ENCODE data around the gene ZBTB20. TPM values are rescaled to one million over a fixed set of nuclear protein-coding genes. Genes with fewer than 3 reads are reported as not detected.
A peak's percentile ranks its signal among the peaks of the same experiment; 100 is the strongest.

ZBTB20 gene
- polyA plus RNA-seq, 4 donors = 0.27 to 2.2 (median 1.3) TPM

DNA sequence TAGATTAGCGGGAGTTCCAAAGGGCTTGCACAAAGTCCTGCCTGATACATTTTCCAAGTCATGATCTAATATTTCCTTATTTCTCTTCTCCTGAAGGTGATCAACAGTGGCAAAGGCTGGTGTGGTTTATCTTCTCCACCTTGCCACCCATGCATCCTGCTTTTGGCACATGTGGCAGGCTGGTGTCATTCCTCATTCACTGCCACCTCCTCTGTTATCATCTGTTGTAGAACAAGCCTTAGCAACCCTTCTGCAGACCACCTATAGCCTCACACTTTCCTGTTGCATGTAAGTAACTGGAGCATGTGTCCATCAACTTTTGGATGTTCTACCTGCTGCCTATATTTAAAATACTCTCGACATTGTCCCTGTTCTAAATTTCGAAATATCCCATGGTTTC lies 294.1 kb downstream of the ZBTB20 start:
- FAIRE-seq (no peak), DNase-seq (peak in 1 of 2 donors; percentile 20)
- Histone ChIP-seq H3K4me1 (ENCODE audit: control insufficient read depth in 3 of 3, insufficient read depth in 2 of 3, low read depth in 1 of 3, low read length in 2 of 3) (no peaks in the 10 kb centered on the region), H3K4me3 (ENCODE audit: low read depth in 1 of 3, low read length in 3 of 3) (no peak overlapping the region), H3K36me3 (ENCODE audit: control insufficient read depth in 3 of 3, insufficient read depth in 2 of 3, low read depth in 1 of 3, low read length in 3 of 3) (no peaks in the 10 kb centered on the region), H3K27me3 (ENCODE audit: control insufficient read depth in 3 of 3, insufficient read depth in 3 of 3, low read length in 3 of 3) (no peaks in the 10 kb centered on the region), H3K9me3 (ENCODE audit: control insufficient read depth in 2 of 2, insufficient read depth in 1 of 2, low read depth in 1 of 2, low read length in 1 of 2) (peaks cover 0 to 1% of the 10 kb centered on the region in 2 donors), H3K27ac (ENCODE audit: low read depth in 1 of 3, low read length in 2 of 3) (no peak overlapping the region)
- 88 to 93% (median 91%) methylated on average over 3 of the region's 3 CpGs for WGBS, 3 donors

DNA sequence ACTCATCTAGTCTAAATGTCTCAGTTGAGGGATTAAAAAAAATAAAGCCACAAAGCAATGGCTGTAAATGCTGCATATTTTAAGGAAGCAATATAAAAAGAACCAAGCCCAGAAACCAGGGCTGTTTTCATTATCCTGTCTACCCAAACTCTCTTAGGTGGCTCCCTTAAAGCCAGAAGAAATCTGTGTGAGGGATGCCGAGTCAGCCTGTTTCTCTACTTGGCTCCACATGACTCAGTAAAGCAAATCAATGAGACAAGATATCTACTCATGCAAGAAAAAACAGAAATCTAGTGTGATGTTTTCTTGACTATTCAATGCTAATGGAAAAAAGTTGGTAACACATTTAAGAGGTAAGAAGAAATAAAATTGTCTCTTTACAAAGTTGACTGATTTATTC lies 296.2 kb downstream of the ZBTB20 start:
- Histone ChIP-seq H3K36me3 (ENCODE audit: control insufficient read depth in 3 of 3, insufficient read depth in 2 of 3, low read depth in 1 of 3, low read length in 3 of 3) (no peaks in the 10 kb centered on the region), H3K27me3 (ENCODE audit: control insufficient read depth in 3 of 3, insufficient read depth in 3 of 3, low read length in 3 of 3) (no peaks in the 10 kb centered on the region), H3K4me3 (ENCODE audit: low read depth in 1 of 3, low read length in 3 of 3) (no peak overlapping the region), H3K9me3 (ENCODE audit: control insufficient read depth in 2 of 2, insufficient read depth in 1 of 2, low read depth in 1 of 2, low read length in 1 of 2) (peaks cover 0 to 1% of the 10 kb centered on the region in 2 donors), H3K4me1 (ENCODE audit: control insufficient read depth in 3 of 3, insufficient read depth in 2 of 3, low read depth in 1 of 3, low read length in 2 of 3) (no peaks in the 10 kb centered on the region), H3K27ac (ENCODE audit: low read depth in 1 of 3, low read length in 2 of 3) (no peak overlapping the region)
- WGBS, 3 donors = 81 to 100% (median 83%) methylated on average over 1 of the region's 1 CpG
- no peak for DNase-seq
- no peak for FAIRE-seq

DNA sequence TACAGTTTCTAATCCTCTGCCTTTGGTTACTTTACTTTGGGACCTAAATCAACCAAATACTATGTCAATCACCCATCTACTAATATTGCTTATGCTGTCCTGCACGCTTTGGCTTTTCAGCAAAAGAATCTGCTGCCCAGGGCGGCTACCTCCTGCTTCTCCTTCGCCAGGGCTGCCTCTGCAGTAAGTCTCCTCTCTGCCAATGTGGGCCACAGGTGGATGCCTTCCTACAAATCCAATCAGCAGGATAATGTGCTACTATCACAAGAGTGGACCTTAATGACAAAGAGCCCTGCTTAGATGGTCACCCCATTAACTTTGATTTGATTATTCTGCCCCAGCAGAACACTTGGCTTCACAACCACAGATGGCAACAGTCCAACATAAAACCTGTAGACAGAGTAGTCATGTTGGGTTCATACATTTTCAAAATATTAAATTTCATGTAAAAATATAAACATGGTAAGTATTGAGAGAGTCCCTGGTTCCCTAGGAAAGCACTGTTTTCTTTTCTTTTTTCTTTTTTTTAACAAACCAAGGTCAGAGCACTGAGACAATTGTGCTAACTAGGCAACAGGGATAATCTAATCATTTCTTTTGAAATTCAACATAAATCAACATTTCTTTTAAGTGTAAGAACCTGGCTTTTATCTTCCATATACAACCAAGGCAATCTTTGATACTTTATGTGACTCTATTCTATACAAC lies 298.3 kb downstream of the ZBTB20 start:
- no peaks in the 10 kb centered on the region for H3K4me1 ChIP-seq (ENCODE audit: control insufficient read depth in 3 of 3, insufficient read depth in 2 of 3, low read depth in 1 of 3, low read length in 2 of 3)
- FAIRE-seq (no peak), DNase-seq (no peak)
- peak overlapping the region in 1 of 3 donors; percentile 0 for H3K27ac ChIP-seq (ENCODE audit: low read depth in 1 of 3, low read length in 2 of 3)
- peaks cover 0 to 1% of the 10 kb centered on the region in 2 donors for H3K9me3 ChIP-seq (ENCODE audit: control insufficient read depth in 2 of 2, insufficient read depth in 1 of 2, low read depth in 1 of 2, low read length in 1 of 2)
- WGBS, 3 donors = 91 to 99% (median 95%) methylated on average over 3 of the region's 3 CpGs
- no peaks in the 10 kb centered on the region for H3K36me3 ChIP-seq (ENCODE audit: control insufficient read depth in 3 of 3, insufficient read depth in 2 of 3, low read depth in 1 of 3, low read length in 3 of 3)
- H3K4me3 ChIP-seq (ENCODE audit: low read depth in 1 of 3, low read length in 3 of 3) = no peak overlapping the region
- no peaks in the 10 kb centered on the region for H3K27me3 ChIP-seq (ENCODE audit: control insufficient read depth in 3 of 3, insufficient read depth in 3 of 3, low read length in 3 of 3)

DNA sequence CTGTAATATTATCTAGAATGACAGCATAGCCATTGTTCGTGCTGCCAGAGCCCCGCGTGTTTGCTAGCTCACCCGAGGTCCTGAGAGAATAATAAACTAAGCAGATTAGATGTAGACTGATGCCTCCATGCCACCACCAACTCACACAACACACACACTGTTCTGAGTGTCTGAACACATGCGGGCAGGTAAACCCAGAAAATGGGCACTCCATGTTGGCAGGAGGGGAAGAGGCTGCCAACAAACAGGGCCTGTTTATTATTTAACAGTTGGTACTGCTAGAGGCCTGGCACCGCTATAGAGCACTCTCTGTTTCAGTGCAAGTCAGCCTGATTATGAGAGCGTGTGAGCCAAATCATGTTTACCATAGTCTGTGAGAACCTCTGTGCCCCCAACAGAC lies 299.0 kb downstream of the ZBTB20 start:
- Histone ChIP-seq H3K27ac (ENCODE audit: low read depth in 1 of 3, low read length in 2 of 3) (peak overlapping the region in 1 of 3 donors; percentile 0), H3K36me3 (ENCODE audit: control insufficient read depth in 3 of 3, insufficient read depth in 2 of 3, low read depth in 1 of 3, low read length in 3 of 3) (no peaks in the 10 kb centered on the region), H3K4me1 (ENCODE audit: control insufficient read depth in 3 of 3, insufficient read depth in 2 of 3, low read depth in 1 of 3, low read length in 2 of 3) (no peaks in the 10 kb centered on the region), H3K9me3 (ENCODE audit: control insufficient read depth in 2 of 2, insufficient read depth in 1 of 2, low read depth in 1 of 2, low read length in 1 of 2) (peaks cover 0 to 1% of the 10 kb centered on the region in 2 donors), H3K4me3 (ENCODE audit: low read depth in 1 of 3, low read length in 3 of 3) (no peak overlapping the region), H3K27me3 (ENCODE audit: control insufficient read depth in 3 of 3, insufficient read depth in 3 of 3, low read length in 3 of 3) (no peaks in the 10 kb centered on the region)
- FAIRE-seq (no peak), DNase-seq (no peak)
- 80 to 90% (median 88%) methylated on average over 7 of the region's 7 CpGs for WGBS, 3 donors

DNA sequence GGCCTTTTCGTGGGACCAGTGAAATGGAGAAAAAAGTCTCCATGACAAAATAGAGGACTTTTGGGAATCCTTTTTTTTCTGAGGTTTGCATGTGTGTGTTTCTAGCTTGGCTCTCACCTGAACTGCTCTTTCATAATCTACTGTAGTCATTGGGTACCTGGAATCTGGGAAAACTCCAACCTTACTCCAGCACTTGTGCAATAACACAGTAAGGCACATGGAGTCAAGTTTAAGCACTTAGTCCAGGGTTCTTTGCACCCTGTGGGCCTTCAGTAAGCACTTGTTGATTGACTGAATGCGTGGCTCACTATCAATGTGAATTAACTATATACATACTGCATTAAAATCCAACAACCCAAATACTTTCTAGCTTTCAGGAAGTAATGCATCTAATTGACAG lies 299.5 kb downstream of the ZBTB20 start:
- H3K27ac ChIP-seq (ENCODE audit: low read depth in 1 of 3, low read length in 2 of 3) = peak overlapping the region in 1 of 3 donors; percentile 11

DNA sequence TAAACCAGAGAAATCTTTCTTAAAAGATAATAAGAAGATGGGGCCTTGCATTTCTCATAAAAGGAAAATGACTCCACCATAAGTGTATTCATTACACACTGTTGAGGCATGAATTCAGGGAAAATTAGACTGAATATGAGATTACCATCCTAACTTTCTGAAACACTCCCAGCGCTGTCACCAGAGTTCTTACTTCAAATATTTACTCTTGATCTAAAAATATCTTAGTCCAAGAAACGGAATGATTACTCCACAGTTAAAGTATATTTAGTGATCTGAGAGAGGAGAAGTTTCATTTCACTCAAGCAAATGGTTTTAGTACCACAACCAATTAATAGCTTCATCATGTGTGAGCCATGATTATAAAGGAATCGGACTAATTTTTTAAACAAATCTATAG lies 300.3 kb downstream of the ZBTB20 start:
- no peaks in the 10 kb centered on the region for H3K36me3 ChIP-seq (ENCODE audit: control insufficient read depth in 3 of 3, insufficient read depth in 2 of 3, low read depth in 1 of 3, low read length in 3 of 3)
- FAIRE-seq (no peak), DNase-seq (no peak)
- peaks cover 0 to 1% of the 10 kb centered on the region in 2 donors for H3K9me3 ChIP-seq (ENCODE audit: control insufficient read depth in 2 of 2, insufficient read depth in 1 of 2, low read depth in 1 of 2, low read length in 1 of 2)
- H3K4me1 ChIP-seq (ENCODE audit: control insufficient read depth in 3 of 3, insufficient read depth in 2 of 3, low read depth in 1 of 3, low read length in 2 of 3) = no peaks in the 10 kb centered on the region
- no peaks in the 10 kb centered on the region for H3K27me3 ChIP-seq (ENCODE audit: control insufficient read depth in 3 of 3, insufficient read depth in 3 of 3, low read length in 3 of 3)
- 73 to 83% (median 79%) methylated on average over 3 of the region's 3 CpGs for WGBS, 3 donors
- H3K4me3 ChIP-seq (ENCODE audit: low read depth in 1 of 3, low read length in 3 of 3) = no peak overlapping the region
- H3K27ac ChIP-seq (ENCODE audit: low read depth in 1 of 3, low read length in 2 of 3) = no peak overlapping the region

More for the DNA sequence above, 299.5 kb downstream of the ZBTB20 start:
- no peak for FAIRE-seq
- Histone ChIP-seq H3K27me3 (ENCODE audit: control insufficient read depth in 3 of 3, insufficient read depth in 3 of 3, low read length in 3 of 3) (no peaks in the 10 kb centered on the region), H3K9me3 (ENCODE audit: control insufficient read depth in 2 of 2, insufficient read depth in 1 of 2, low read depth in 1 of 2, low read length in 1 of 2) (peaks cover 0 to 1% of the 10 kb centered on the region in 2 donors), H3K36me3 (ENCODE audit: control insufficient read depth in 3 of 3, insufficient read depth in 2 of 3, low read depth in 1 of 3, low read length in 3 of 3) (no peaks in the 10 kb centered on the region), H3K4me1 (ENCODE audit: control insufficient read depth in 3 of 3, insufficient read depth in 2 of 3, low read depth in 1 of 3, low read length in 2 of 3) (no peaks in the 10 kb centered on the region), H3K4me3 (ENCODE audit: low read depth in 1 of 3, low read length in 3 of 3) (no peak overlapping the region)
- 49 to 72% (median 62%) methylated on average over 2 of the region's 2 CpGs for WGBS, 3 donors
- no peak for DNase-seq

DNA sequence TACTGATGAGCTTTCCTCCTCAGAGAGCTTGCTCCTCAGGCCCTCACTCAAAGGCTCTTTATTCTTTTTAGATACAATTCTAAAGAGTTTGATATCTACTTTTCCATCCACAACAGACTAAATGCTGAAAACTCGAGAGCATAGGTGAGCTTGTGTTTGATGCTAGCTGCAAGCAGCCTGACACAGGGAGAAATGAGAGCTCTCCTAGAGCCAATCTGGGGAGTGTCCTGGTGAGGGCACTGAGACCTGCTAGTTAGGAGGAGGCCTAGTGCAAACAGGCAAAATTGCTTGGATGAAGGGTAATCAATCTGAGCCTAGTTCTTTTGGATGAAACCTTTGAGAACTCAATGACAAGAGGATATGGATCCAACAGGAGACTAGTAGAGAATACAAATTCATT lies 300.8 kb downstream of the ZBTB20 start:
- Histone ChIP-seq H3K27me3 (ENCODE audit: control insufficient read depth in 3 of 3, insufficient read depth in 3 of 3, low read length in 3 of 3) (no peaks in the 10 kb centered on the region), H3K4me1 (ENCODE audit: control insufficient read depth in 3 of 3, insufficient read depth in 2 of 3, low read depth in 1 of 3, low read length in 2 of 3) (no peaks in the 10 kb centered on the region), H3K36me3 (ENCODE audit: control insufficient read depth in 3 of 3, insufficient read depth in 2 of 3, low read depth in 1 of 3, low read length in 3 of 3) (no peaks in the 10 kb centered on the region), H3K9me3 (ENCODE audit: control insufficient read depth in 2 of 2, insufficient read depth in 1 of 2, low read depth in 1 of 2, low read length in 1 of 2) (peaks cover 0 to 1% of the 10 kb centered on the region in 2 donors), H3K27ac (ENCODE audit: low read depth in 1 of 3, low read length in 2 of 3) (no peak overlapping the region), H3K4me3 (ENCODE audit: low read depth in 1 of 3, low read length in 3 of 3) (no peak overlapping the region)
- DNase-seq (no peak), FAIRE-seq (no peak)
- 66 to 79% (median 71%) methylated on average over 1 of the region's 1 CpG for WGBS, 3 donors

DNA sequence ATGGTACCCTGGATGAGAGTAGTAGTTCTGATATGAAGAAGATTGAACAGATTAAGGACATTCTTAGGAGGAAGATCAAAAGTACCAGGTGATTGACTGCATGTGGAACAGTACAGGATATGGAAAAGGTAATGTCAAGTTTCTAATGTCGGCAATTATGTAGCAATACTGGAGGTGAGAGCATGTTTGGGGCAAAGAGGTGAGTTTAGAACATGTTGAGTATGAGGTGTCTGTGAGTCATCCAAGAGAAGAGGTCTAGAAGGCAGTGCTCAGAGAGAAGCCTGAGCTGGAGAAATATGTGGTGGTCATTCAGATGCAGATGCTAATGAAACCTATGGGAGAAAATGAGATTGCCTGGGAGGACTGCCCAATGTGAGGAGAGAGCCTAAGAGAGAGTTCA lies 305.6 kb downstream of the ZBTB20 start:
- WGBS, 3 donors = 91 to 100% (median 96%) methylated on average over 1 of the region's 1 CpG
- no peaks in the 10 kb centered on the region for H3K9me3 ChIP-seq (ENCODE audit: control insufficient read depth in 2 of 2, insufficient read depth in 1 of 2, low read depth in 1 of 2, low read length in 1 of 2)
- H3K4me3 ChIP-seq (ENCODE audit: low read depth in 1 of 3, low read length in 3 of 3) = no peak overlapping the region
- FAIRE-seq (no peak), DNase-seq (no peak)
- no peaks in the 10 kb centered on the region for H3K27me3 ChIP-seq (ENCODE audit: control insufficient read depth in 3 of 3, insufficient read depth in 3 of 3, low read length in 3 of 3)
- no peaks in the 10 kb centered on the region for H3K4me1 ChIP-seq (ENCODE audit: control insufficient read depth in 3 of 3, insufficient read depth in 2 of 3, low read depth in 1 of 3, low read length in 2 of 3)
- peaks cover 0 to 2% (median 0%) of the 10 kb centered on the region in 3 donors for H3K36me3 ChIP-seq (ENCODE audit: control insufficient read depth in 3 of 3, insufficient read depth in 2 of 3, low read depth in 1 of 3, low read length in 3 of 3)
- H3K27ac ChIP-seq (ENCODE audit: low read depth in 1 of 3, low read length in 2 of 3) = no peak overlapping the region

DNA sequence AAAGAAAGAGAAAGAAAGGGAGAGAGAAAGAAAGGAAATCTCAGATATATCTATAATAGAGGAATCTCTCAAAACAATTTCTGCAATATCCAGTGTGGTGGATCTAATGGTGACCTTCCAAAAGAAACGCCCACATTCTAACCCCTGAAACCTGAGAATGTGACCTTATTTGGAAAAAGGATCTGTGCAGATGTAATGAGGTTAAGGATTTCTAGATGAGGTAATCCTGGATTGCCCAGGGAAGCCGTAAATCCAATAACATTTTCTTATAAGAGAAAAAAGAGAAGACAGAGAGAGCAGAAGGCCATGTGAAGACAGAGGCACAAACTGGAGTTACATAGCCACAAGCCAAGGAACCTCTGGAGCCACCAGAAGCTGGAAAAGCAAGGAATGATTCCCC lies 307.6 kb downstream of the ZBTB20 start:
- no peak overlapping the region for H3K27ac ChIP-seq (ENCODE audit: low read depth in 1 of 3, low read length in 2 of 3)
- H3K36me3 ChIP-seq (ENCODE audit: control insufficient read depth in 3 of 3, insufficient read depth in 2 of 3, low read depth in 1 of 3, low read length in 3 of 3) = peaks cover 0 to 2% (median 0%) of the 10 kb centered on the region in 3 donors
- FAIRE-seq (no peak), DNase-seq (no peak)
- 86 to 94% (median 92%) methylated on average over 2 of the region's 2 CpGs for WGBS, 3 donors
- no peaks in the 10 kb centered on the region for H3K9me3 ChIP-seq (ENCODE audit: control insufficient read depth in 2 of 2, insufficient read depth in 1 of 2, low read depth in 1 of 2, low read length in 1 of 2)
- no peak overlapping the region for H3K4me3 ChIP-seq (ENCODE audit: low read depth in 1 of 3, low read length in 3 of 3)
- no peaks in the 10 kb centered on the region for H3K4me1 ChIP-seq (ENCODE audit: control insufficient read depth in 3 of 3, insufficient read depth in 2 of 3, low read depth in 1 of 3, low read length in 2 of 3)
- H3K27me3 ChIP-seq (ENCODE audit: control insufficient read depth in 3 of 3, insufficient read depth in 3 of 3, low read length in 3 of 3) = no peaks in the 10 kb centered on the region
